ENCODE measurements around the gene IKBIP.
A peak's percentile ranks its signal among the peaks of the same experiment; 100 is the strongest.
"Not testable (repeated sequence)": the region's sequence is repeated elsewhere in the genome, so short reads cannot be mapped to it uniquely, and the experiment has no call there.

IKBIP gene

DNA sequence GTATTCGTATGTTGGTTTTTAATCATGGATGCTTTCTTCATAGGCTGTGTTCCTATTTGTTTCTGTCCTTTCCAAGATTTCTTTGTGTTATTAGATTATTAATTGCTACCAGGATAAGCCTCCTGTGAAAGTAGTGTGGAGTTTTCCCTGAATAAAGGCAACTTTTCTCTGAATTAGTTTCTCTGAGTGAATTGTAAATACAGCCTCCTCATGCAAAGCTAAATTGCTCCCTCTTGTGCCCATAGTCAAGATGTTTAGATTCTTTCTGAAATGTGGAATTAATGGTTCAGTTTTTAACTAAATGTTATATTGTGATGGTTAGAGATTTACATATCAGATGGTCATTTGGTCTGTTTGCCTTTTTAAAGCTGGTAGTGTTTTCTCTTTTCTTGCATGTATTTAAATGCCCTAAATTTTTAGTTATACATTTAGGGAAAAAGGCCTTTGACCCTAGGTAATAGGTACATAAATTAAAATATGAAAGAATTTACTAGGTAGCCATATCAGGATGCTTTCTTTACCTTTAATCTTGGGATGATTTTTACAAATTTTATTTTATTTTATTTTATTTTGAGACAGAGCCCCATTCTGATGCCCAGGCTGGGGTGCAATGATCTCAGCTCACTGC lies 9.4 kb upstream of the IKBIP start:
- no peak for TF ChIP-seq ELF4 (IDR thresholded peaks at IDR 0.05)
- no peak for TF ChIP-seq TARDBP (IDR thresholded peaks at IDR 0.05)
- no peak for TF ChIP-seq SP1 (IDR thresholded peaks at IDR 0.05)
- ChIA-PET CTCF (interaction anchor here (0.9 to 1.3 kb wide), 3 partner anchors 87 to 174 kb away, joined by 3 to 5 read pairs (median 3); no protein-coding TSS in a partner anchor), POLR2A (no interaction called here)
- peak; percentile 34 for DNase-seq (ENCODE audit: extremely low spot score)

- TF ChIP-seq ZNF384 (IDR thresholded peaks at IDR 0.05): 0 out of 2 replicates have a peak, but pooled peaks have one; percentile 47
- no peak for TF ChIP-seq TARDBP (IDR thresholded peaks at IDR 0.05)
- ChIA-PET POLR2A (interaction anchor here (1.4 kb wide), 1 partner anchor 48 kb away, joined by 3 read pairs; no protein-coding TSS in a partner anchor), CTCF (interaction anchor here (1.5 kb wide), 1 partner anchor 84 kb away, joined by 11 read pairs; no protein-coding TSS in a partner anchor)
- DNase-seq (ENCODE audit: extremely low spot score): no peak
Observed at GRCh38 chr12:98651328-98651727, 6.7 kb upstream of the IKBIP start.

DNA sequence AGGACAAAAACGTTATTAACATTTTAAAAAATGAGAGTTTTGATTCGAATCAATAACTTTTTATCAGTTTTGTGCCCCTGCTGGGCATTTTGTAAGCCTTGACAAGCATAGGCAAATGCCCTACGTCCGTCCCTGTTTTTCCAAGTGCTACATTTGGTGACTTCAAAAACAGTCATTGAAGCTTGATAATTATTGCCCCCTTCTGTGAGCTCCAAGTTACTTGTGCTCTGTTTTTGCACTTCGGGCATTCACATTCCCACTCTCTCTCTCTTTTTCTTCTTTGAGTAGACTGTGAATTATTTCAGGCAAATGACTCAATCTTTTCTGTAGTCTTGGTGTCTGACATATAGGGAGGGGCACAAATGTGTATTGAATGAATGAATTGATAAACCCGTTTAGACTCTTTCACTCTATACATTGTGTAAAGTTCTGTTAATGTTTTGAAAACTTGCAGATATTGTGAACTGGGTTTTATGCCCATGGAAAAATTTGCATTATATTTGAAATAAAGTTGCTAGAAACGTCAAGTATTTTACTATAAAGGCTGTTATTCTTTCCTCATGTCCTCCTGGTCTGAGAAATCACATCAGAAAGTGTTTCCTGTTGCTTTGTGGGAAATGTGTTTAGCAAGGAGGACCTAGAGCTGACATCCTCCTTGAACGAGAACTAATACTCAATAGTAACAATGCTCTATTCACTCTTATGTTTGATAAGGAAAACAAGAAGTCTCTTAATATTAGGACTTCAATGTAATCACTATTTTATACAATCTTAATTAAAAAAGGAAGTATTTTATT lies 1.9 kb upstream of the IKBIP start:
- ChIA-PET CTCF (interaction anchor here (0.6 kb wide), 1 partner anchor 24 kb away, joined by 4 read pairs; no protein-coding TSS in a partner anchor), POLR2A (interaction anchor here (1.0 kb wide), 1 partner anchor 53 kb away, joined by 5 read pairs; the partner anchor contains the start of gene SLC25A3)
- TF ChIP-seq FOXA1 (IDR thresholded peaks at IDR 0.05) (no peak), NFRKB (IDR thresholded peaks at IDR 0.05) (no peak), HDGF (IDR thresholded peaks at IDR 0.05; ENCODE audit: borderline replicate concordance) (no peak), TARDBP (IDR thresholded peaks at IDR 0.05) (no peak), SP1 (IDR thresholded peaks at IDR 0.05) (no peak), L3MBTL2 (conservative IDR thresholded peaks at IDR 0.05) (no peak), CTBP1 (IDR thresholded peaks at IDR 0.05; ENCODE audit: borderline replicate concordance) (no peak), ZNF384 (IDR thresholded peaks at IDR 0.05) (no peak), FOXK2 (IDR thresholded peaks at IDR 0.05) (no peak), LEF1 (IDR thresholded peaks at IDR 0.05; ENCODE audit: borderline replicate concordance) (no peak), BHLHE40 (IDR thresholded peaks at IDR 0.05; ENCODE audit: borderline replicate concordance) (no peak), SUZ12 (IDR thresholded peaks at IDR 0.05) (no peak)
- TF ChIP-seq, protein P1, sequence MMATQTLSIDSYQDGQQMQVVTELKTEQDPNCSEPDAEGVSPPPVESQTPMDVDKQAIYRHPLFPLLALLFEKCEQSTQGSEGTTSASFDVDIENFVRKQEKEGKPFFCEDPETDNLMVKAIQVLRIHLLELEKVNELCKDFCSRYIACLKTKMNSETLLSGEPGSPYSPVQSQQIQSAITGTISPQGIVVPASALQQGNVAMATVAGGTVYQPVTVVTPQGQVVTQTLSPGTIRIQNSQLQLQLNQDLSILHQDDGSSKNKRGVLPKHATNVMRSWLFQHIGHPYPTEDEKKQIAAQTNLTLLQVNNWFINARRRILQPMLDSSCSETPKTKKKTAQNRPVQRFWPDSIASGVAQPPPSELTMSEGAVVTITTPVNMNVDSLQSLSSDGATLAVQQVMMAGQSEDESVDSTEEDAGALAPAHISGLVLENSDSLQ (IDR thresholded peaks at IDR 0.05): no peak
- DNase-seq (ENCODE audit: extremely low spot score): peak; percentile 16

DNA sequence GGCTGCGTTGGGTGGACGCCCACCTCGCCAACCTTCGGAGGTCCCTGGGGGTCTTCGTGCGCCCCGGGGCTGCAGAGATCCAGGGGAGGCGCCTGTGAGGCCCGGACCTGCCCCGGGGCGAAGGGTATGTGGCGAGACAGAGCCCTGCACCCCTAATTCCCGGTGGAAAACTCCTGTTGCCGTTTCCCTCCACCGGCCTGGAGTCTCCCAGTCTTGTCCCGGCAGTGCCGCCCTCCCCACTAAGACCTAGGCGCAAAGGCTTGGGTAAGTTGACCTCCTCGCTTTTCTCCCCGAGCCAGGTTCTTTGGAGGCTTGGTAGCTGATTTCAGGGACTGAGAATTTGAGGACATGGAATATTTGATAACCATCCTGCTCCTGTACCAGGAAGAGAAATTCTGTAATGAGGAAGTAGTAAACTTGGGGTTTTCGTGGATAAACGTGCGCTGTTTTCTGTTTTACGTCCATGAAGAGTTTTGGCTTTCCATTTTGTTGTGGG lies 1.0 kb upstream of the IKBIP start:
- DNase-seq (ENCODE audit: extremely low spot score): peak; percentile 33
- ChIA-PET POLR2A (interaction anchor here (1.0 kb wide), 1 partner anchor 52 kb away, joined by 5 read pairs; the partner anchor contains the start of gene SLC25A3), CTCF (interaction anchor here (0.6 kb wide), 1 partner anchor 23 kb away, joined by 4 read pairs; no protein-coding TSS in a partner anchor)
- TF ChIP-seq BHLHE40 (IDR thresholded peaks at IDR 0.05; ENCODE audit: borderline replicate concordance) (no peak), ELF4 (IDR thresholded peaks at IDR 0.05) (no peak), CTBP1 (IDR thresholded peaks at IDR 0.05; ENCODE audit: borderline replicate concordance) (no peak), SP1 (IDR thresholded peaks at IDR 0.05) (no peak), FOXM1 (IDR thresholded peaks at IDR 0.05; ENCODE audit: borderline replicate concordance) (no peak), HDGF (IDR thresholded peaks at IDR 0.05; ENCODE audit: borderline replicate concordance) (no peak), SUZ12 (IDR thresholded peaks at IDR 0.05) (no peak), ARNT (IDR thresholded peaks at IDR 0.05) (no peak)
- TF ChIP-seq, protein P1 (IDR thresholded peaks at IDR 0.05): no peak

- DNase-seq (ENCODE audit: extremely low spot score): no peak
- ChIA-PET CTCF (interaction anchor here (2.0 kb wide), 1 partner anchor 78 kb away, joined by 7 read pairs; no protein-coding TSS in a partner anchor), POLR2A (interaction anchor here (0.8 to 2.1 kb wide), 9 partner anchors 16 to 122 kb away, joined by 3 to 23 read pairs (median 3); partner anchors contain the start of gene SLC25A3)
- no peak for TF ChIP-seq NFRKB (IDR thresholded peaks at IDR 0.05)
- TF ChIP-seq SP1 (IDR thresholded peaks at IDR 0.05): no peak
- no peak for TF ChIP-seq SUZ12 (IDR thresholded peaks at IDR 0.05)
- no peak for TF ChIP-seq FOXK2 (IDR thresholded peaks at IDR 0.05)
- no peak for TF ChIP-seq FOXM1 (IDR thresholded peaks at IDR 0.05; ENCODE audit: borderline replicate concordance)
- TF ChIP-seq L3MBTL2 (conservative IDR thresholded peaks at IDR 0.05): no peak; the same call in 1 of the 2 replicates
- TF ChIP-seq ZNF384 (IDR thresholded peaks at IDR 0.05): no peak
- no peak for TF ChIP-seq ARNT (IDR thresholded peaks at IDR 0.05)
- TF ChIP-seq BHLHE40 (IDR thresholded peaks at IDR 0.05; ENCODE audit: borderline replicate concordance): no peak
- TF ChIP-seq ELF4 (IDR thresholded peaks at IDR 0.05): no peak
- no peak for TF ChIP-seq CTBP1 (IDR thresholded peaks at IDR 0.05; ENCODE audit: borderline replicate concordance)
Observed at GRCh38 chr12:98644433-98644711, 216 bp downstream of the IKBIP start.

DNA sequence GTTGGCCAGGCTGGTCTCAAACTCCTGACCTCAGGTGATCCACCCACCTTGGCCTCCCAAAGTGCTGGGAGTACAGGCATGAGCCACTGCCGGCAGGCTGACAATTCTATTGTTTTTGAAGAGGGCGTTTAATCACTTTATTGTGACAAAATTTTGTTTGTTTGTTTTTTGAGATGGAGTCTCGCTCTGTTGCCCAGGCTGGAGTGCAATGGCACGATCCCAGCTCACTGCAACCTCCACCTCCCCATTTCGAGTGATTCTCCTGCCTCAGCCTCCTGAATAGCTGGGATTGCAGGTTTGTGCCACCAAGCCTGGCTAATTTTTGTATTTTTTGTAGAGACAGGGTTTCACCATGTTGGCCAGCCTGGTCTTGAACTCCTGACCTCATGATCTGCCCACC lies 1.8 kb downstream of the IKBIP start:
- POLR2A ChIA-PET: not testable (repeated sequence)

GRCh38 chr12:98639491-98639890 lies 5.1 kb downstream of the IKBIP start:
- CTCF ChIA-PET: no interaction called here
- DNase-seq (ENCODE audit: extremely low spot score): no peak
- POLR2A ChIA-PET: interaction anchor here (1.1 to 1.2 kb wide), 2 partner anchors 45 to 67 kb away, joined by 3 read pairs; no protein-coding TSS in a partner anchor
- TF ChIP-seq BHLHE40 (IDR thresholded peaks at IDR 0.05; ENCODE audit: borderline replicate concordance) (no peak), SUZ12 (IDR thresholded peaks at IDR 0.05) (no peak), FOXK2 (IDR thresholded peaks at IDR 0.05) (no peak)

More for the DNA sequence above, 1.8 kb downstream of the IKBIP start:
- CTCF ChIA-PET; DNase-seq (ENCODE audit: extremely low spot score): not testable (repeated sequence)

Measured in HEK293T (cell line).